Mammary epithelial cell (primary cell): ENCODE results near the gene SLC6A1.

Source experiments
- EZH2 ChIP-seq: IDR thresholded peaks from 2 replicates; pipeline ENCODE4 v1.6.1; 2012; ENCODE audit warnings: low read length, inconsistent platforms, borderline replicate concordance
- TF ChIP-seq, protein P1 (sequence below), 2 donors: IDR thresholded peaks in 1 of 2; conservative IDR thresholded peaks in 1 of 2; 2 replicates each; pipeline ENCODE4 v1.5.1; 2011 to 2012; ENCODE audit warnings: inconsistent platforms in 2 of 2, low read length in 2 of 2, mild to moderate bottlenecking in 2 of 2, control low read depth in 1 of 2, low read depth in 1 of 2; ENCODE audit not compliant: insufficient read depth in 1 of 2; ENCODE audit errors: extremely low read depth in 1 of 2

- no peak for TF ChIP-seq EZH2
- TF ChIP-seq, protein P1, sequence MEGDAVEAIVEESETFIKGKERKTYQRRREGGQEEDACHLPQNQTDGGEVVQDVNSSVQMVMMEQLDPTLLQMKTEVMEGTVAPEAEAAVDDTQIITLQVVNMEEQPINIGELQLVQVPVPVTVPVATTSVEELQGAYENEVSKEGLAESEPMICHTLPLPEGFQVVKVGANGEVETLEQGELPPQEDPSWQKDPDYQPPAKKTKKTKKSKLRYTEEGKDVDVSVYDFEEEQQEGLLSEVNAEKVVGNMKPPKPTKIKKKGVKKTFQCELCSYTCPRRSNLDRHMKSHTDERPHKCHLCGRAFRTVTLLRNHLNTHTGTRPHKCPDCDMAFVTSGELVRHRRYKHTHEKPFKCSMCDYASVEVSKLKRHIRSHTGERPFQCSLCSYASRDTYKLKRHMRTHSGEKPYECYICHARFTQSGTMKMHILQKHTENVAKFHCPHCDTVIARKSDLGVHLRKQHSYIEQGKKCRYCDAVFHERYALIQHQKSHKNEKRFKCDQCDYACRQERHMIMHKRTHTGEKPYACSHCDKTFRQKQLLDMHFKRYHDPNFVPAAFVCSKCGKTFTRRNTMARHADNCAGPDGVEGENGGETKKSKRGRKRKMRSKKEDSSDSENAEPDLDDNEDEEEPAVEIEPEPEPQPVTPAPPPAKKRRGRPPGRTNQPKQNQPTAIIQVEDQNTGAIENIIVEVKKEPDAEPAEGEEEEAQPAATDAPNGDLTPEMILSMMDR (conservative IDR thresholded peaks at IDR 0.05 in 1 of 2, IDR thresholded peaks at IDR 0.05 in 1 of 2; ENCODE audit: extremely low read depth in 1 of 2, insufficient read depth in 1 of 2, low read depth in 1 of 2, low read length in 2 of 2), result no peak
Observed at GRCh38 chr3:10952525-10952924, 40.0 kb upstream of the SLC6A1 start.
